ENCODE data around the gene EFS.

- TF ChIP-seq CTCF (IDR thresholded peaks at IDR 0.05) (no peak), EZH2 (IDR thresholded peaks at IDR 0.05; ENCODE audit: borderline replicate concordance, insufficient read depth, low read depth, low read length, poor library complexity, severe bottlenecking) (no peak)
These were observed 57.8 kb downstream of the EFS start for GRCh38 chr14:23307146-23307530.

All from B cell (primary cell).